Activated CD8-positive, alpha-beta memory T cell treated with anti-CD3 and anti-CD28 coated beads, Interleukin-2, amount 50 U/mL, for 48 hours (primary cell): ENCODE measurements around the gene MTMR3.

Experiments used
- DNase-seq: peaks from one replicate; pipeline ENCODE4 v3.0.0-alpha.2; 2020

The MTMR3 gene

DNA sequence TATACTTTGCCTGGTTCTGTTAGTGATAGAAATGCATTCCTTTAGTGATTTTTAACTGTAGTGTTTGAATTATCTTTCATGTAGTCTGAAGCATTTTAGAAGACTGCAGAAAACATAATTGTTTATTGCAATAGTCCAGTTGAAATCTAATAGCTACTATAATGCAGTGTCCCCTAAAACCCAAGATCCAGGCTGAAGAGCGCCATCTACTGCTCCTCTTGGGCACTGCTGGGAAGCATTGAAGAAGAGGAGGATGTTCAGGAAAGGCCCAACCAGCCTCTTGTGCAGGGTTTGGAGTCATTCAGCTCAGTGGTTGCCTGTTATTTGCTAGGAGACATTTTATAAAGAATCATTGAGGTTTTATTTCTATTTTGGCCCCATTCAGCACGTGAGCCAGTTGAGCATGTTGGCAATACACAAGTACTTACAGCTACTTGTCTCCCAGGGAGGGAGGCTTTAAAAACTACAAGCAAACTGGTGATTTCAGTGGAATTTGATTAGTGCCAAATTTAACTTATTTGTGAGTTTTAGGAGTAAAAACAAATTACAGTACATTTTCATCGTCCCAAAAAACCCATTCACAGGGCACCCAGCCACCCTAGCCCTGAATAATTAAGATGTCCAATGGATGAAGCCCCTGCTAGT is 122.4 kb downstream of the MTMR3 start:
- DNase-seq, result peak; percentile 84

GRCh38 chr22:30007361-30007760 is 124.4 kb downstream of the MTMR3 start:
- DNase-seq, result no peak

DNA sequence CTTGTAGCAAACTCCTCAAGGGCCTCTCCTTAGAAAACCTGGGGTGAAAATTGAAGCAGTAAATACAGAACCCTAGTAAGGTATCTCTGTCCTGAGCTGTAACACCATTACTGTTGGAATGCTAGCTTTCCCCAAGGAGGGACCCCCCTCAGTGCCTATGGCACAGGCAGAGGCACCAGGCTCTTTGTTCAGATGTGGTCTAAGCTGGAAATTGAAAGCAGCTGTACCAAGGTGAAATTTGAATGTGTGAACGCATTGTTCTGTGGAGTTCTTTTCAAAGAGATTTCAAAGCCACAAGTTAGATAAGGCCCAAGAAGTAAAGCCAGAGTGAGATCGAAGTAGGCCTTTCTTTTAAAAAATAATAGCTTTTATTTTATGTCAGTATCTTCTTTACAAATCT is 125.4 kb downstream of the MTMR3 start:
- no peak for DNase-seq

DNA sequence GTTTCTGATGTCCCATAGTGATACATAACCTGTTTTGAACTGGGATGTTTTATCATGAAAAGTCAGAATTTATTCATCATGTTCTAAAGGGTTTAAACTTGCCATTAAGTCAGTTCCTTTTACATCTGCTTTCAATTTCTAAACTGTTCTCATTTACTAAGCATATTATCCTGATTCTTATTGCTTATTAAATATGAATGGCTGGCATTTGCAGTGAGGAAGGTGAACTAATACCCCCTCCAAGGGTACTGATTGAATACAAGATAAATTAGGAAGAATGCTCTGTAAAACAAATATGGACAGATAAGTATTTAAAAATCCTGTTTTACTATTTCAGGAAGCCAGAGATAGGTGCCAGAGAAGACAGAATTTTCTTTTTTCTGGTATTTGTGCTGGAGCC is 126.5 kb downstream of the MTMR3 start:
- DNase-seq, result no peak

- no peak for DNase-seq
Observed at GRCh38 chr22:30010789-30011405, 127.9 kb downstream of the MTMR3 start.

GRCh38 chr22:30013201-30013600 is 130.2 kb downstream of the MTMR3 start:
- no peak for DNase-seq

GRCh38 chr22:30014244-30014643 is 131.3 kb downstream of the MTMR3 start:
- DNase-seq, result no peak

GRCh38 chr22:30015229-30015797 is 132.3 kb downstream of the MTMR3 start:
- DNase-seq, result no peak

DNA sequence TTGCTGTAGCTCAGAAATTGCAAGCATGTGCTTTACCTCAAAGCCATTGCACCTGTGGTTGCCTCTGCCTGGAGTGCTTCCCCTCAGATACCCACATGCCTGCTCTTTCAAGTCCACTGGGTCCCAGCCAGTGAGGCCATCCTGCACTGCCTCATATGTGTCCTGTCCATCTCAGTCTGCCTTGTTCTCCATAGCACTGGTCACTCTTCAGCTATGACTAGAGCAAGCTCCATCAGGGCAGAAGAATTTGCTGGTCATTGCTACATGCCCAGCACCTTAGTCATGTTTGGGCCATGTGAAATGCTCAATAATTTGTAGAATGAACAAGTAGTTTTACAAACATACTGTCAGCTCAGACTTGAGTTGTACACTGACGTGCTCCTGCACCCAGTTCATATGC is 132.9 kb downstream of the MTMR3 start:
- DNase-seq, result no peak

DNA sequence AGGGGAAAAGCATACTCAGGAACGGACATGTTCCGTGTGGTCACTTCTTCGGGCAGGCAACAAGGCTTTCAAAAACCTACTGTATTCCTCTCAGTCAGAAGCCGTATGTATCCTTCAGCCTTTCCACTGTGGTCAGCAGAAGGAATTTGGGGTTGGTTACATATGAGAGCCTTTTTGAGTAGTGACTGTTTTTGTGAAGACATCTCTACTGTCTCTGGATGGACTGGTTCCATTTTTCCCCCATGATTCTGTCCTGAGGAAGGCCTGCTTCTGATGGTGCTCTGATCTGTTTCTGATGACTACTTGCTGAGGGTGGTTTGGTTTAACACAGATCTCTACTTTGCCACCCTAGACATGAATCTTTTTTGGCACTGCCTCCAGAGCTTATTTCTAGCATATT is 133.6 kb downstream of the MTMR3 start:
- DNase-seq, result no peak

GRCh38 chr22:30017375-30018223 is 134.6 kb downstream of the MTMR3 start:
- DNase-seq, result no peak

- no peak for DNase-seq
Observed at GRCh38 chr22:30020511-30020910, 137.5 kb downstream of the MTMR3 start.

- no peak for DNase-seq
Observed at GRCh38 chr22:30021338-30021737, 138.4 kb downstream of the MTMR3 start.

DNA sequence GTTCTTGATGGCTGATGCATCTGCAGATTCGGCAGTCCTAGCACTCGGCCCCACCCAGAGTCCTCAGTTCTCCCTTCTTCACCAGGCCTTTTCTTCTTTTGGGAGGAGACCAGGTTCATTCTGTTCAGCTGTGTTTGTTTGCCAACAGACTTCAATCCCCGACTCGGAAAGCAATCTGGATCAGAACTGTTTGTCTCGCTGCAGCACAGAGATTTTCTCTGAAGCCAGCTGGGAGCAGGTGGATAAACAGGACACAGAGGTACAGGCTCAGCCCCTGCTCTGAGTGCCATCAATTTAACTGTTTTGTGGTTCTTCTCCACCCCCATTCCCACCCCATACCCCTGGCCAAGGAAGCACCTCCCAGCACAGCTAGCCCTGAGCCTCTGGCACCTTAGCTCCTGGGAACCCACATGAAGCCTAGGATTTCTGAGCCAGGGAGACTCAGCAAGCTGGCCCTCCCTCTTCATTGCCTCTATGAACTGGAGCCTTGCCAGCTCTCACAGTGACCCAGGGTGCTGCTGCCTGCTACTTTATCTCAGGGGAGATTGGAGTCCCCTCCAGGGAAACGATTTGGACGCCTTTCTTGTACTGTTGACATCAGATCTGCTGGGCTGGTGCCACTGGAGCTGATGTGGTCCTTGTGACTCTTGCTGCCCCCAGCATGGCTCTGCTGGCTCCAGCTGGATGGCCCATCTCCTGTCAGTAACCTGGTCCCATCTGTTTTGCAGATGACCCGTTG is 139.1 kb downstream of the MTMR3 start:
- DNase-seq, result no peak

- no peak for DNase-seq
Observed at GRCh38 chr22:30023099-30023660, 140.2 kb downstream of the MTMR3 start.

GRCh38 chr22:30024231-30024630 is 141.3 kb downstream of the MTMR3 start:
- no peak for DNase-seq

DNA sequence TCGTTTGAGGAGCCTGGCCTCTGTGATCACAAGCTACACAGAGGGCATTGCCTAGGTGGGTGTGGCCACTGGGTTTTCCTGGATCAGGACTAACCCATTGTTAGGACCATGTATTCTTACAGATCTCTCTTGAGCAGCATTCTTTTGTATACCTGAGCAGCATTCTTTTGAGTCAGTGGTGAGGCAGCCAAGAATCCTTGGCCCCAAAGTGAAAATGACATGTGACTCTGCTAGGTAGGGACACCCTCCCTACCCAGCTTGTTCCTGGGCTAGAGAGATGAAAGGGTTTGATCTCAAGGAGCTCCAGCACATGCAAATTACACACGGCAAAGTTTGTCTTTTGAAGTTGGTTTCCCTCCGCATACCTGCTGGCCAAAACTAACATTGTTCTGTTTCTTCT is 142.2 kb downstream of the MTMR3 start:
- DNase-seq, result no peak

GRCh38 chr22:30026756-30027155 is 143.8 kb downstream of the MTMR3 start:
- DNase-seq, result no peak

- DNase-seq, result no peak
Observed at GRCh38 chr22:30027169-30027568, 144.2 kb downstream of the MTMR3 start.

DNA sequence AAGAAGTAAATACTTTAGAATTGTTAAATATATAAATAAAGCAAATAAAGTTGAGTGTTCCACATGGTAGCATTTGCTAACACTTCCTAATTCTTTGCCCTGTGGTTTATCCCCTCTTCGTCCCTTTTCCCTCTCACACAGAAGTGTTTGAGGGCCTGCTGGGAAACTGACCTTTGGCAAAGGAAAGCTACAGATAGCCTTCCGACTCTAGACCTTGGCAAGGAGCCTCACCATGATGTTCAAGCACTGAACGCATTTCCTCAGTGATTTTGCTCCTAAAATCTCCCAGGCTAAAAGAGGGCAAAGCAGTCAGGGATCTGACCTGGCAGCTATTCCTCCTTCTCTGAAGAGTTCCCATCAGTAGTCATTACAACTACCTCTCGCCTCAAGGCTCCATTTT is 144.8 kb downstream of the MTMR3 start:
- DNase-seq, result no peak

- no peak for DNase-seq
Observed at GRCh38 chr22:30028731-30029130, 145.8 kb downstream of the MTMR3 start.

DNA sequence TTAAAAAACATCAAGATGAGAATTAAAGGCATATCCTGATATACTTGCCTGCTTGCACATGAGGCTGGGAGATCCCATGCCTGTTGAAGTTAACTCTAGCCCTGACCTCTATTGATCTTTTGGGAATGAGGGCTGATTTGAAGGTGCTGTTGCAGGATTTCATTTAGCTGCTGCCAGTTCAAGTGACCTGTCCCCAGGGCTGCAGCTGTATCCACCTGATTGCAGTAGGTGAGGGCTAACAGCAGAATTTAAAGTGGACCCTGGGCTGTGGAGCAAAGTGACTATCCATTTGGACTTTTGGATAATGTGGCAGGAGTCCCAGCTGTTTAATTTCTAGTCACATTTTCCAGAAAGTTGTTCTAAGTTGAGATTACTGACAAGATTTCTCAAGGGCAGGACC is 146.5 kb downstream of the MTMR3 start:
- no peak for DNase-seq

DNA sequence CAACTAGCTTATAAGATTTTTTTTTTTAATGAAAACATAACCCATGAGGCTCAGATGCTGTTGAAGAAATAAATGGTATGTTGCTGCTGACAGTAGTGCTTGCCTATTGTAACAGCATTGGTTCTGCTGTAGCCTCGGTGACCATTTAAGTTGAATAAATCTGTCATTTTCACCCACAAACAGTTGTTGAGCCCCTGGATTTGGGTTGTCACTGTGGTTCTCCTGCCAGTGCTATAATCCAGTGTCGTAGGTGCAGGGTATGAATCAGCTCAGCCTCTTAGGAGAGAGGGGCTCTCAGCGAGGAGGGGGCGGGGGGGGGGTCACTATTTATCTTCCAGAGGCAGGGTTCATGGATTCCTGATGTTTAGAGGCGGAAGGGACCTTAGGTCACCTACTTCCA is 147.4 kb downstream of the MTMR3 start:
- DNase-seq, result no peak
